ENCODE results near the gene ABAT.
"Not testable (repeated sequence)": the region's sequence is repeated elsewhere in the genome, so short reads cannot be mapped to it uniquely, and the experiment has no call there.

ABAT gene

GRCh38 chr16:8751481-8752311 lies 77.3 kb downstream of the ABAT start:
- no peak for DNase-seq

- no peak for DNase-seq
These were observed 78.3 kb downstream of the ABAT start for GRCh38 chr16:8752706-8753105.

- DNase-seq: no peak
These were observed 79.1 kb downstream of the ABAT start for GRCh38 chr16:8753416-8754054.

- no peak for DNase-seq
These were observed 82.3 kb downstream of the ABAT start for GRCh38 chr16:8756755-8757154.

GRCh38 chr16:8758022-8758421 lies 83.6 kb downstream of the ABAT start:
- DNase-seq: no peak

GRCh38 chr16:8760021-8760420 lies 85.6 kb downstream of the ABAT start:
- DNase-seq: no peak

GRCh38 chr16:8761078-8761477 lies 86.7 kb downstream of the ABAT start:
- no peak for DNase-seq

GRCh38 chr16:8762254-8762653 lies 87.8 kb downstream of the ABAT start:
- no peak for DNase-seq

- DNase-seq: no peak
These were observed 88.7 kb downstream of the ABAT start for GRCh38 chr16:8763083-8763482.

- no peak for DNase-seq
These were observed 89.5 kb downstream of the ABAT start for GRCh38 chr16:8763899-8764298.

GRCh38 chr16:8764525-8765250 lies 90.3 kb downstream of the ABAT start:
- no peak for DNase-seq

GRCh38 chr16:8767176-8767575 lies 92.8 kb downstream of the ABAT start:
- DNase-seq: no peak

- DNase-seq: no peak
These were observed 93.9 kb downstream of the ABAT start for GRCh38 chr16:8768283-8768682.

- no peak for DNase-seq
These were observed 94.3 kb downstream of the ABAT start for GRCh38 chr16:8768692-8769091.

GRCh38 chr16:8773537-8773936 lies 99.1 kb downstream of the ABAT start:
- DNase-seq: no peak

GRCh38 chr16:8774208-8774607 lies 99.8 kb downstream of the ABAT start:
- no peak for DNase-seq

- DNase-seq: no peak
These were observed 100.9 kb downstream of the ABAT start for GRCh38 chr16:8775359-8775758.

GRCh38 chr16:8776129-8776584 lies 101.7 kb downstream of the ABAT start:
- no peak for DNase-seq

- DNase-seq: no peak
These were observed 102.8 kb downstream of the ABAT start for GRCh38 chr16:8777217-8777616.

- no peak for DNase-seq
These were observed 107.4 kb downstream of the ABAT start for GRCh38 chr16:8781797-8782196.

GRCh38 chr16:8782673-8783072 lies 108.3 kb downstream of the ABAT start:
- no peak for DNase-seq

- no peak for DNase-seq
These were observed 111.0 kb downstream of the ABAT start for GRCh38 chr16:8785408-8785807.

GRCh38 chr16:8786316-8786715 lies 111.9 kb downstream of the ABAT start:
- not testable (repeated sequence) for DNase-seq

Measured in activated CD4-positive, CD25-positive, alpha-beta regulatory T cell (primary cell).